Parathyroid adenoma (tissue), 2 donors: Measurements from ENCODE around the gene XPNPEP2.

Experiments used
- H2AFZ ChIP-seq: fragments of 300-600 bp; sonication (generic); one replicate; pipeline ENCODE4 v1.7.0; 2017; ENCODE audit warnings: antibody characterized with exemption, mild to moderate bottlenecking
- H3K27ac ChIP-seq: fragments of 300-600 bp; sonication (generic); one replicate; pipeline ENCODE4 v1.7.0; 2017
- H3K27me3 ChIP-seq: fragments of 300-600 bp; sonication (generic); one replicate; pipeline ENCODE4 v1.7.0; 2017; ENCODE audit warnings: low read length; ENCODE audit not compliant: control insufficient read depth, insufficient read depth
- H3K36me3 ChIP-seq: fragments of 300-600 bp; sonication (generic); one replicate; pipeline ENCODE4 v1.7.0; 2017; ENCODE audit warnings: low read length; ENCODE audit not compliant: control insufficient read depth, insufficient read depth
- H3K4me1 ChIP-seq: fragments of 300-600 bp; sonication (generic); one replicate; pipeline ENCODE4 v1.7.0; 2017; ENCODE audit warnings: control low read depth
- H3K4me2 ChIP-seq: fragments of 300-600 bp; sonication (generic); one replicate; pipeline ENCODE4 v1.7.0; 2017; ENCODE audit warnings: low read length
- H3K4me3 ChIP-seq: fragments of 300-600 bp; sonication (generic); one replicate; pipeline ENCODE4 v1.7.0; 2017; ENCODE audit warnings: low read depth, low read length
- H3K79me2 ChIP-seq: fragments of 300-600 bp; sonication (generic); one replicate; pipeline ENCODE4 v1.7.0; 2017; ENCODE audit warnings: control low read depth
- H3K9ac ChIP-seq: fragments of 300-600 bp; sonication (generic); one replicate; pipeline ENCODE4 v1.7.0; 2017; ENCODE audit warnings: mild to moderate bottlenecking
- H3K9me3 ChIP-seq: fragments of 300-600 bp; sonication (generic); one replicate; pipeline ENCODE4 v1.7.0; 2017; ENCODE audit warnings: low read length; ENCODE audit not compliant: control insufficient read depth
- CTCF ChIP-seq: fragments of 300-600 bp; sonication (generic); IDR thresholded peaks from one replicate; pipeline ENCODE4 v1.7.0; 2017; ENCODE audit warnings: antibody characterized with exemption, mild to moderate bottlenecking
- donor health status: primary hyperparathyroidism.

The XPNPEP2 gene

GRCh38 chrX:129718676-129719075, 20.1 kb upstream of the XPNPEP2 start:
- Histone ChIP-seq H3K27me3 (no peaks in the 10 kb centered on the region), H3K4me1 (no peaks in the 10 kb centered on the region), H2AFZ (no peak overlapping the region), H3K36me3 (no peaks in the 10 kb centered on the region), H3K4me3 (no peak overlapping the region), H3K4me2 (no peak overlapping the region), H3K79me2 (no peaks in the 10 kb centered on the region), H3K9me3 (no peaks in the 10 kb centered on the region), H3K9ac (no peak overlapping the region), H3K27ac (no peak overlapping the region)
- no peak for TF ChIP-seq CTCF

GRCh38 chrX:129719268-129719667, 19.5 kb upstream of the XPNPEP2 start:
- no peak overlapping the region for H2AFZ ChIP-seq
- H3K4me1 ChIP-seq: no peaks in the 10 kb centered on the region
- H3K79me2 ChIP-seq: no peaks in the 10 kb centered on the region
- no peak overlapping the region for H3K27ac ChIP-seq
- no peaks in the 10 kb centered on the region for H3K27me3 ChIP-seq
- H3K9ac ChIP-seq: no peak overlapping the region
- no peaks in the 10 kb centered on the region for H3K9me3 ChIP-seq
- no peaks in the 10 kb centered on the region for H3K36me3 ChIP-seq
- H3K4me3 ChIP-seq: no peak overlapping the region
- no peak for TF ChIP-seq CTCF
- H3K4me2 ChIP-seq: no peak overlapping the region

GRCh38 chrX:129719931-129720530, 18.7 kb upstream of the XPNPEP2 start:
- H3K9ac ChIP-seq: no peak overlapping the region
- H3K4me3 ChIP-seq: no peak overlapping the region
- no peaks in the 10 kb centered on the region for H3K9me3 ChIP-seq
- no peaks in the 10 kb centered on the region for H3K36me3 ChIP-seq
- H2AFZ ChIP-seq: no peak overlapping the region
- TF ChIP-seq CTCF: no peak
- H3K79me2 ChIP-seq: no peaks in the 10 kb centered on the region
- H3K27ac ChIP-seq: no peak overlapping the region
- no peak overlapping the region for H3K4me2 ChIP-seq
- H3K27me3 ChIP-seq: no peaks in the 10 kb centered on the region
- no peaks in the 10 kb centered on the region for H3K4me1 ChIP-seq

GRCh38 chrX:129720741-129721140, 18.0 kb upstream of the XPNPEP2 start:
- Histone ChIP-seq H3K4me3 (no peak overlapping the region), H2AFZ (no peak overlapping the region), H3K4me1 (no peaks in the 10 kb centered on the region), H3K9ac (no peak overlapping the region), H3K79me2 (no peaks in the 10 kb centered on the region), H3K36me3 (no peaks in the 10 kb centered on the region), H3K27me3 (no peaks in the 10 kb centered on the region), H3K27ac (no peak overlapping the region), H3K4me2 (no peak overlapping the region), H3K9me3 (no peaks in the 10 kb centered on the region)
- TF ChIP-seq CTCF: no peak

GRCh38 chrX:129721414-129721813, 17.4 kb upstream of the XPNPEP2 start:
- no peak overlapping the region for H3K27ac ChIP-seq
- H3K4me3 ChIP-seq: no peak overlapping the region
- H2AFZ ChIP-seq: no peak overlapping the region
- no peak overlapping the region for H3K4me2 ChIP-seq
- no peak for TF ChIP-seq CTCF
- no peak overlapping the region for H3K9ac ChIP-seq
- no peaks in the 10 kb centered on the region for H3K9me3 ChIP-seq
- H3K79me2 ChIP-seq: no peaks in the 10 kb centered on the region
- H3K36me3 ChIP-seq: no peaks in the 10 kb centered on the region
- H3K4me1 ChIP-seq: no peaks in the 10 kb centered on the region
- H3K27me3 ChIP-seq: no peaks in the 10 kb centered on the region
